Left ventricle myocardium superior (tissue), 1 donor: ENCODE data around the gene LY9. TPM values are rescaled to one million over a fixed set of nuclear protein-coding genes. Genes with fewer than 3 reads are reported as not detected.

Experiments used
- ATAC-seq: fragments of 200-7000 bp; cut with Tn5 transposase; one replicate; pipeline ENCODE4 v1.9.1; 2020; ENCODE audit warnings: mild to moderate bottlenecking, moderate library complexity
- DNase-seq: peaks from one replicate; pipeline ENCODE4 v3.0.0-alpha.2; 2020
- intact Hi-C: fragments of 100-400 bp; cut with micrococcal nuclease; formaldehyde crosslinking; loops from one replicate; pipeline ENCODE4 v1.11.0; 2022
- long read RNA-seq: library from polyadenylated mRNA; unstranded; transcript quantifications from one replicate; pipeline ENCODE4 v2.0.0, GENCODE V29; 2021
- total RNA-seq: library from RNA; stranded (reverse); fragmentation: NEBNext Ultra II Directional; extraction: Animal tissue kit (Norgen Biotek cat#: 25700); gene quantifications from one replicate; pipeline ENCODE4 v1.2.1, GENCODE V29; 2021
- donor health status: DM: no; HTN: yes; CAD: no; lungs with severe emphysema.

Gene LY9
- not detected for total RNA-seq
- long read RNA-seq = 0 reads

GRCh38 chr1:160795951-160796383, at the start of gene LY9:
LY9 (plus strand) TSS chr1:160796174; CDS start chr1:160796188, 14 bp downstream.
- ATAC-seq = peak; percentile 19

GRCh38 chr1:160746836-160747500, 49.0 kb upstream of the LY9 start:
- intact Hi-C loops = no loop called here
- ATAC-seq = no peak
- DNase-seq = no peak

More at GRCh38 chr1:160795951-160796383, at the start of gene LY9:
- intact Hi-C loops = no loop called here
- DNase-seq = no peak

GRCh38 chr1:160747717-160748116, 48.3 kb upstream of the LY9 start:
- DNase-seq (no peak), ATAC-seq (no peak)
- intact Hi-C loops = no loop called here

GRCh38 chr1:160748181-160748877, 47.6 kb upstream of the LY9 start:
- no peak for ATAC-seq
- no peak for DNase-seq
- intact Hi-C loops = no loop called here

- intact Hi-C loops = no loop called here
- DNase-seq = no peak
- no peak for ATAC-seq
These were observed 47.1 kb upstream of the LY9 start for GRCh38 chr1:160748878-160749269.

GRCh38 chr1:160750608-160751007, 45.4 kb upstream of the LY9 start:
- intact Hi-C loops = no loop called here
- DNase-seq (no peak), ATAC-seq (no peak)

- ATAC-seq = no peak
- DNase-seq = no peak
- intact Hi-C loops = no loop called here
These were observed 43.6 kb upstream of the LY9 start for GRCh38 chr1:160752406-160752805.

GRCh38 chr1:160752924-160753323, 43.0 kb upstream of the LY9 start:
- no peak for DNase-seq
- intact Hi-C loops = no loop called here
- ATAC-seq = no peak

- intact Hi-C loops = no loop called here
- ATAC-seq (no peak), DNase-seq (no peak)
These were observed 42.4 kb upstream of the LY9 start for GRCh38 chr1:160753594-160753993.

GRCh38 chr1:160755461-160755860, 40.5 kb upstream of the LY9 start:
- intact Hi-C loops = no loop called here
- DNase-seq (no peak), ATAC-seq (no peak)

GRCh38 chr1:160755911-160756848, 39.8 kb upstream of the LY9 start:
- intact Hi-C loops = no loop called here
- DNase-seq (no peak), ATAC-seq (no peak)

GRCh38 chr1:160756849-160757201, 39.1 kb upstream of the LY9 start:
- ATAC-seq = no peak
- intact Hi-C loops = no loop called here

GRCh38 chr1:160758521-160758920, 37.5 kb upstream of the LY9 start:
- no peak for DNase-seq
- ATAC-seq = no peak
- intact Hi-C loops = no loop called here

More at GRCh38 chr1:160756849-160757201, 39.1 kb upstream of the LY9 start:
- no peak for DNase-seq

- intact Hi-C loops = no loop called here
- no peak for ATAC-seq
These were observed 36.2 kb upstream of the LY9 start for GRCh38 chr1:160759740-160760139.

GRCh38 chr1:160761046-160761445, 34.9 kb upstream of the LY9 start:
- DNase-seq (no peak), ATAC-seq (no peak)
- intact Hi-C loops = no loop called here

More at GRCh38 chr1:160759740-160760139, 36.2 kb upstream of the LY9 start:
- no peak for DNase-seq

- intact Hi-C loops = no loop called here
- DNase-seq (no peak), ATAC-seq (no peak)
These were observed 34.1 kb upstream of the LY9 start for GRCh38 chr1:160761886-160762285.

GRCh38 chr1:160763993-160764392, 32.0 kb upstream of the LY9 start:
- intact Hi-C loops = no loop called here
- ATAC-seq (no peak), DNase-seq (no peak)

GRCh38 chr1:160767395-160768294, 28.3 kb upstream of the LY9 start:
- DNase-seq (no peak), ATAC-seq (peak; percentile 23)
- intact Hi-C loops = no loop called here

GRCh38 chr1:160768295-160768657, 27.7 kb upstream of the LY9 start:
- ATAC-seq (peak; percentile 57), DNase-seq (peak; percentile 51)
- intact Hi-C loops = no loop called here
